A673 (cell line): ENCODE data around the gene CD28. TPM values are rescaled to one million over a fixed set of nuclear protein-coding genes. Genes with fewer than 3 reads are reported as not detected.

Experiments
- BruUV-seq: library from RNA; stranded (reverse); fragments of 400-500 nt; replicated peaks from 2 replicates; lab custom pipeline; 2021; lab: Mats Ljungman, UMichigan
- CTCF ChIA-PET: fragments of 300-600 bp; sonication (Branson Sonifier 250); formaldehyde crosslinking; loops from one replicate; lab custom pipeline; 2022; ENCODE audit warnings: antibody characterized with exemption; lab: Charles Lee
- POLR2A ChIA-PET: fragments of 300-600 bp; sonication (Branson Sonifier 250); formaldehyde crosslinking; loops from one replicate; lab custom pipeline; 2022; ENCODE audit warnings: antibody characterized with exemption; ENCODE audit not compliant: low non-redundant PET; lab: Charles Lee
- DNase-seq: peaks from one replicate; pipeline ENCODE4 v3.0.0-alpha.2; 2015; ENCODE audit warnings: low spot score
- H3K27ac ChIP-seq: fragments of 200-600 bp; sonication (generic); 2 replicates; pipeline ENCODE4 v1.5.1; 2016; ENCODE audit warnings: mixed run types, low read depth, mild to moderate bottlenecking, mixed read lengths, antibody characterized with exemption, low read length; ENCODE audit not compliant: poor library complexity, severe bottlenecking
- H3K27me3 ChIP-seq: fragments of 200-600 bp; sonication (generic); replicated peaks from 2 replicates; pipeline ENCODE4 v1.6.1; 2017; ENCODE audit warnings: mixed run types, low read depth, mild to moderate bottlenecking, mixed read lengths, antibody characterized with exemption, low read length; ENCODE audit not compliant: insufficient read depth, poor library complexity
- H3K36me3 ChIP-seq: fragments of 200-600 bp; sonication (generic); 2 replicates; pipeline ENCODE4 v1.6.1; 2016; ENCODE audit warnings: mixed run types, mild to moderate bottlenecking, mixed read lengths, antibody characterized with exemption, low read length; ENCODE audit not compliant: insufficient read depth, poor library complexity, severe bottlenecking
- H3K4me1 ChIP-seq: fragments of 200-600 bp; sonication (generic); 2 replicates; pipeline ENCODE4 v1.6.1; 2017; ENCODE audit warnings: mixed run types, mild to moderate bottlenecking, mixed read lengths, antibody characterized with exemption, low read length; ENCODE audit not compliant: insufficient read depth, poor library complexity, severe bottlenecking
- H3K4me3 ChIP-seq: fragments of 200-600 bp; sonication (generic); 2 replicates; pipeline ENCODE4 v1.5.1; 2016; ENCODE audit warnings: low read depth, mixed run types, mild to moderate bottlenecking, mixed read lengths, low read length; ENCODE audit not compliant: poor library complexity, severe bottlenecking
- H3K9me3 ChIP-seq: fragments of 200-600 bp; sonication (generic); 2 replicates; pipeline ENCODE4 v1.6.1; 2016; ENCODE audit warnings: mixed run types, low read depth, mild to moderate bottlenecking, mixed read lengths, antibody characterized with exemption, low read length; ENCODE audit not compliant: poor library complexity, severe bottlenecking
- CTCF ChIP-seq: fragments of 300-800, 200-600 bp; sonication (generic); conservative IDR thresholded peaks from 2 replicates; pipeline ENCODE4 v1.5.1; 2017; ENCODE audit warnings: low read depth, mild to moderate bottlenecking, antibody characterized with exemption, low read length, moderate library complexity, mixed read lengths
- EZH2 ChIP-seq: fragments of 200-600 bp; sonication (generic); IDR thresholded peaks from 2 replicates; pipeline ENCODE4 v1.6.1; 2017; ENCODE audit warnings: borderline replicate concordance, low read depth, mild to moderate bottlenecking, mixed read lengths, antibody characterized with exemption, low read length; ENCODE audit not compliant: poor library complexity, severe bottlenecking
- intact Hi-C: fragments of 100-400 bp; cut with micrococcal nuclease; formaldehyde crosslinking; loops from one replicate; pipeline ENCODE4 v1.10.0; 2022; ENCODE audit not compliant: unreplicated experiment
- total RNA-seq: library from RNA; stranded (reverse); gene quantifications from 2 replicates; pipeline ENCODE4 v1.2.3, GENCODE V29; 2021

Gene CD28
- total RNA-seq, 1 experiment from 2014 or later, result not detected

DNA sequence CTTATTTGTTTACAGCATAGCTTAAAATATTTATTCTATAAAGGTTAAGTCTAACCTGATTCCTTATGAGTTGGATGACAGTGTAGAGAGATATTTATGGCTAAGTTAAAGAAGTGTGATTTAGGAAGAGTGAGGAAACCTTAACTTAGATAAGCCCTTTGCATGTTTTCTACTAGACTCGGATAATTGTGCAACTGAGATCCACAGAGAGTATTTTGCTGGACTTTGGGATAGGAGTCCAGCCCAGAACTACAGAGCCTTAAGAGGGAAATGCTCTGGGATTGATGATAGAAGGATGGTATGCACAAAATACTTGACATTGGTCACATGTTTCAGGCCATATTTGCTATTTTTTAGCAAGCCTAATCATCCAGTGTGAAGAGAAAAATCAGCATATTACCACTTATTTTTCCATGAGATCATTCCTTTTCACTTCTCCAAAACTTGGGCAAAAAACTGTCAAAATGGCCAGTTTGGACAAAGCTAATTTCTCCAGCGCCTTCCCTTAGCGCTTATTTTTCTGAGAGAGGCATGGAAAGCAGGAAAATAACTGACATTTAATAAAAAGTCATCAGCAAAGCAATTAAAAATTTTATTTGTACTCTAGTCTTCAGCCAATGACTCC lies 3.1 kb downstream of the CD28 start:
- DNase-seq, result no peak
- intact Hi-C loops, result no loop called here
- H3K36me3 ChIP-seq, result no peaks in the 10 kb centered on the region
- ChIA-PET POLR2A (no interaction called here), CTCF (no interaction called here)
- H3K27me3 ChIP-seq, result peaks cover 6% of the 10 kb centered on the region
- H3K4me3 ChIP-seq, result no peak overlapping the region
- no TSS peak for BruUV-seq
- TF ChIP-seq CTCF (no peak), EZH2 (no peak)
- H3K27ac ChIP-seq, result no peak overlapping the region
- H3K9me3 ChIP-seq, result no peaks in the 10 kb centered on the region
- H3K4me1 ChIP-seq, result no peaks in the 10 kb centered on the region

DNA sequence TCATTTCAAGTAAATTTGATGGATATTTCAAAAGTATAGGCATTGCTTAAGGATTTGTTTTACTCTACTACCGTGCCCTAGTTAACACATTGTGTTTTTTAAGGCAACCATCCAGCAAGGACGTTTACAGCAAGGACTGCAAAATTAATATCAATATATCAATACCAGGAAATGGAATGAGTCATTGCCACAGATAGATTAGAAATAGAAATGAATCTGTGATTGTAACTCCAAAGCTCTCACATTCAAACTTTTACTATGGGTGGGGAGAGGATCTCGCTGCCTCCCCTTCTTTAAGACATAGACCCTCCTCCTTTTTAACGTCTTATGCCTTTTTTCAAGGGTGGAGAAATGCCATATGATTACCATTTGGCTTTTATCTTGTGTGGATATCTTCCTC lies 3.8 kb downstream of the CD28 start:
- no peaks in the 10 kb centered on the region for H3K36me3 ChIP-seq
- peaks cover 6% of the 10 kb centered on the region for H3K27me3 ChIP-seq
- H3K4me3 ChIP-seq, result no peak overlapping the region
- no peak for TF ChIP-seq CTCF
- no peak for TF ChIP-seq EZH2
- intact Hi-C loops, result no loop called here
- ChIA-PET CTCF (no interaction called here), POLR2A (no interaction called here)
- no peaks in the 10 kb centered on the region for H3K9me3 ChIP-seq
- no peaks in the 10 kb centered on the region for H3K4me1 ChIP-seq
- H3K27ac ChIP-seq, result no peak overlapping the region
- no peak for DNase-seq
- BruUV-seq, result no TSS peak

DNA sequence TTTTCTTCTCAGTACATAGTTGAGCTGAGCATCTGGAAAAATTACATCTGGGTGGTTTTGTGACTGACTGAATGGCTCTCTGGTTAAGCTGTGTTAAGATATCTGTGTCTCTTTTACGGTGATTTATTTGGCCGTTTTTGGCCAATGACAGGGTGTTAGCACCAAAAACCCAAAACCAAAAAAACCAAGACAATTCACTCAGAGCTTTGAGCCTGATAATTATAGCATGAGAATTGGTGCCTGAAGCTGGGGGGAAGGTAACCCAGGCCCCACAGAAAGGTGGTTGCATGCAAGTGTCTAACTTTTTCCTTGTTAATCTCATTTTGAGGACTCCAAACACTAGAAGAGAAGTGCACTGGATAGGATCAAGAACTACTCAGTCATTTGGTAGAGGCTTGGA lies 4.5 kb downstream of the CD28 start:
- H3K27ac ChIP-seq, result no peak overlapping the region
- no peaks in the 10 kb centered on the region for H3K36me3 ChIP-seq
- H3K4me1 ChIP-seq, result no peaks in the 10 kb centered on the region
- H3K27me3 ChIP-seq, result peaks cover 6% of the 10 kb centered on the region
- POLR2A ChIA-PET, result interaction anchor here (0.5 kb wide), 1 partner anchor 67 kb away, joined by 3 read pairs; no protein-coding TSS in a partner anchor
- no peaks in the 10 kb centered on the region for H3K9me3 ChIP-seq
- no peak for DNase-seq
- intact Hi-C loops, result no loop called here
- TF ChIP-seq EZH2 (no peak), CTCF (no peak)
- CTCF ChIA-PET, result no interaction called here
- H3K4me3 ChIP-seq, result no peak overlapping the region
- no TSS peak for BruUV-seq
